Epidermal melanocyte (primary cell): ENCODE data around the gene SDHAF3.
"Not testable (repeated sequence)": the region's sequence is repeated elsewhere in the genome, so short reads cannot be mapped to it uniquely, and the experiment has no call there.

ENCODE experiments used
- DNase-seq: peaks from one replicate; pipeline ENCODE4 v3.0.0; 2011; ENCODE audit warnings: low spot score; ENCODE audit not compliant: insufficient read length

The SDHAF3 gene

DNA sequence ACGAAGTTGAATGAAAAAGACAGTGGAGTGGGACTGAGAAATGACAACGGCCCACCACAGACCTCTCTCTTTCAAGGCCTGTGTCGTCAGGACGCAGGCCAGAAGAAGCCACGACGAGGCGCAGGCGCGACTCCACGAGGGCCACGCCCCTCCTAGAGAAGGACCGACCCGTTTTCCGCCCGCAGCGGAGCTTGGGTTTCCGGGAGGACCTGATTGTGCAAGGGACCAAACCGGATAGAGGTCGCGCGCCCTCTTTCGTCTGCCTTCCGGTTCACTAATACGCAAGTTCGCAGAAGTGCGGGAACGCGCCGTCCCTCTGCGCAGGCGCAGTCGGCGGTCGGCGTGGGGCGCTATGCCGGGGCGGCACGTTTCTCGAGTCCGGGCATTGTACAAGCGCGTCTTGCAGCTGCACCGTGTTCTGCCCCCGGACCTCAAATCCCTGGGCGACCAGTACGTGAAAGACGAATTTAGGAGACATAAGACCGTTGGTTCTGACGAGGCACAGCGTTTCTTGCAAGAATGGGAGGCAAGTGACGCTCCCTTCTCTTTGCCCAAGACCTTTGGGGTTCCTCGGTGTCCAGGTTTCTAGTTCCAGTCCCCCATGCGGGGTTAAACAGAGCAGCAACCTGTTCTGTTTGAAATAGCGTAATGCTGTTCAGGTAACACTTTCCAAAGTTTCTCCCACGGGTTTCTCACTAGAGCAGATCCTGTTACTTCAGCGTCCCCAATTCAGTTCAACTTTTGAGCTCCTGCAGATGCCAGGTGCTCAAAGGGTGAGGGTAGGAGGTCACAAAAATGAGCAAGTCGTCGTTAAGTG is at the start of gene SDHAF3:
SDHAF3 (plus strand) TSS at position 327 of the 817 bp plus-strand sequence; CDS start at position 353, 26 bp downstream.
- peak; percentile 95 for DNase-seq

DNA sequence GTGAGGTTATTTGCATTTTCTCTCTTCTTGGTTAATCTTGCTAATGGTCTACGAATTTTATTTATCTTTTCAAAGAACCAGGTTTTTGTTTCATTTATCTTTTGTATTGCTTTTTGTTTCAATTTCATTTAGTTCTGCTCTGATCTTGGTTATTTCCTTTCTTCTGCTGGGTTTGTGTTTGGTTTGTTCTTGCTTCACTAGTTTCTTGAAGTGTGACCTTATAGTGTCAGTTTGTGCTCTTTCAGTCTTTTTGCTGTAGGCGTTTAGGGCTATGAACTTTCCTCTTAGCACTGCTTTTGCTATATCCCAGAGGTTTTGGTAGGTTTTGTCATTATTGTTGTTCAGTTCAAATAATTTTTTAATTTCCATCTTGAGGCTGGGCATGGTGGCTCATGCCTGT is 45.5 kb upstream of the SDHAF3 start:
- not testable (repeated sequence) for DNase-seq

DNA sequence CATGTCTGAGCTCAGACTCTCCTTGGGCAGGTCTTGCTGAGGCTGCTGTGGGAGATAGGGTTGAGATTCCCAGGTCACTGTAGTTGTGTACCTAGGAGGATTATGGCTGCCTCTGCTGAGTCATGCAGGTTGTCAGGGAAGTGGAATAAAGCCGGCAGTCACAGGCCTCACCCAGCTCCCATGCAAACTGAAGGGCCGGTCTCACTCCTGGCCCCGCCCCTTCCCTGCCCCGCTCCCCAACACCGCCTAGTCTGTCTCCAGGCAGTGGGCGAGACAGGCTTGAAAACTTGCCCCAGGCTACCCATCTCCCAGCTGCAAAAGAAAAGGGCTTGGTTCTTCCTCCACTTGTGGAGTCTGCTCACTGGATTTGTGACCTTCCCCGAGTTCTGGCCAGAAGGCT is 41.6 kb upstream of the SDHAF3 start:
- no peak for DNase-seq

DNA sequence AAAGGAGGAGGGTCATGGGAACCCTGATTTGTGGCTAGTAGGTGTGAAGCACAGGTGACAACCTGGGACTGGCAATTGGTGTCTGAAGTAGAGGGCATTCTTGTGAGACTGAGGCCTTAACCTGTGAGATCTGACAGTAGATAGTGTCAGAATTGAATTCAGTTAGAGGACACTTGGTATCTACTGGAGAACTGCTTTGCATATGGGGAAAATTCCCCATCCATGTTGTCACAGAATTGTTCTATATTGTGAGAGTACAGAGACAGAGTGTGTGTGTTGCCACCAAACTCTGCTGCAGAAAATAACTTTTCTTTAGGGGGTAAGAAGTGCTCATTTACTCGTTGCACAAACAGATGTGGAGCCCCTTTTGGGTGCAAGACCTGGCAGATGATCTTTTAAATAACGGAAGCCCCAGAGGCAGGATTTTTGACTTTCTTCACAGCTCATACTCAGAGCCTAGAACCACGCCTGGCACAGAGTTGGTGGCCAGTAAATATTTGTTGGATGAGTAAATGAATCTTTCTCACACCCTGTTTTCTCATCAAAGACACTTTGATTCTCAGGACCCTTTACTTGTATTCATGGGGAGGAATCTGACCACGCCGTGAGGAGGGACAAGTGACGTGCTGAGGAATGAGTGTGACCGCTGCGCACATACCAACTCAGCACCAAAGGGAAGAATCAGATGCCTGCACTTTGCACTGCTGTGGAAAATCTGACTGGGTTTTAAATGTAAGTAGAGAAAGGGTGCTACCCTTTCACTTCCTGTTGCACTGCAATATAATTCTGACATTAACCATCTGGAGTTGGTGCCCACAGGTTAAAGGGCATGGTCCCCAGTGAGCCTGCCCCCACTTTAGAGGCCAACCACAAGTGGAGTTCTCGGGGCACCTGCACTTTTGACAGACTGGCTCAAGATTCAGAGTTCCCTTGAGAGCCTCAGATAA is 39.2 kb upstream of the SDHAF3 start:
- no peak for DNase-seq

DNA sequence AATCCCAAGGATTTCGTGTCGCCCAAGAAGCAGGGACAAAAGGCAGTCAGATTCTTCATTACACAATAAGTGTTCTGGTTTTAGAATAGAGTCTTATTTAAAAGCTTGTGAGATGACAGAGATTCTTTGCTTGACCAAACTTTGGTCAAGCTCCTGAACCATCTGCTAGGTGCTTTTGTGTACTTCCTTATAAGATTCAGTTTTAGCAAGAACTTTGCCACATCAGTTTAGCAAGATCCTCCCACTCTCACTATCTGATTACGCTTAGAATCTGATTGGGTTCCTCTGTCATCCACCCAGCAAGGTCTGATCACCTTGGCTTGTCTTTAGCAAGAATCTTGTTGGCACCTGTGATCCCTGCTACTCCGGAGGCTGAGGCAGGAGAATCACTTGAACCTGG is 38.2 kb upstream of the SDHAF3 start:
- DNase-seq, result no peak

DNA sequence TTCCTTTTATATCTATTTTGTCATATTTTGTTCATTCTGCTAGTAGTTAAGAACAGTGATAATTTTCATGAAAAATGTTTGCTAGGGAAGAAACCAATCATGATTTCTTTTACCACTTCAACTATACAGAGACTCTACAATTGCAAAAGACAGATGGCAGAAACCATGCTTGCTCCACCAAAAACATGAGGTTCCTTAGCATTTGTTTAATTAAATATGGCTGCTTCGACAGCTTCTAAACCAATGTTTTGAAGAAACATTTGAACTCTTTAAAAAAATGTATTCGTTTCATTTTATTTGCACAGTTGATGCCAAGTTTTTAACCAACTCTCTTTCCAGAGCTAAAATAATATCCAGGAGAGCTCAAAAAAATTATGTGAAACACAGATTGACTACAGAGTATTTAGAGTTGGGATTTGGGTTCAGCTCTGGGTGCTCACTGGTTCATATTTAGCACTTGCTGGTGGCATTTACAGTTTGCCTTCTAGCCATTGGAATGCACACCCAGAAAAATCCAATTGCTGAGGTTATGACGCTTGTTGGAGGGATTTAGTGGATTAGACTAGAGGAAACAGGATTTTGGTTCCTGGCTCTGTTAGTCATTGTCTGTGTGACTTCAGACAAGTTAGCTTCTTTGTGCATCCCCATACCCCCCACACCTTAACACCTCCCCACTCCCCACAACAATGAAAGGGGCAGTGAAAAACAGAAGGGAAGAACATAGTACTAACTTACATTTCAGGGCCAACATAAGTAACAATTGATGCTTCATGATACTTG is 35.8 kb upstream of the SDHAF3 start:
- DNase-seq, result no peak

DNA sequence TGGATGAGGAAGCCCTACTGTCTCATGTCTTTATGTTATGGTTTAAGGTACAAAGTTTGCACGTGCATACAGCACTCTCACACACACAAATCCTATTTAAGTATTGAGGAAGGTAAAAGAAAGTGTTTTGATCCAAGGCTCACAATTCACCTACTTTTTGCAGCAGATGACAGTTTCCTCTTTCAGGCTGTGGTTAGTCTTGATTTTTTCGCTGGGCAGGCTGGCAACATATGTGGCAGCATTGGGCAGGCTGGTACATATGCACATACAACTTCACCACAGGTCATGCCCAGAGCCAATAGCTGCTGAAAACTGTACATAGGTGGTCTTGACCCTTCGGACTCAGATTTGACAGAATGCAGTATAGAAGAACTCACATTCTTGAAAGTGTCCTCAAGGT is 29.1 kb upstream of the SDHAF3 start:
- DNase-seq, result no peak

DNA sequence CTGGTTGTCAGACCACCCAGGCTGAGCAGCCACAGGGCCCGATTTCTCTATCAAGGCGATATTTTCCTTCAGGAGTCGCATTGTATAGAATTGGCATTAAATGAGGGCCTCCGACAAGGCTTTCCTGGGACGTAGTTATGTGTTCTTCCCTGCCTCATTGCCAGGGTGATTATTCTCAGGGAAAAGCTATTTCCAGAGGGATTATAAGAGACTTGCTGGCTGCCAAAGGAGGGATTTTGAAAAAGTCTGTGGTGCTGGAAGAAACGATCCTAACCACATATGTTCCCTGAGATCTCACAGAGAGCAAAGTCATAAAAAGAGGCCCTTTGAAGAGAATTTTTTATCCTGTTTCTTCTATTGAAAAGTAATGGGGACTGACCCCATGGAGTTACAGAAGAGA is 27.7 kb upstream of the SDHAF3 start:
- no peak for DNase-seq

DNA sequence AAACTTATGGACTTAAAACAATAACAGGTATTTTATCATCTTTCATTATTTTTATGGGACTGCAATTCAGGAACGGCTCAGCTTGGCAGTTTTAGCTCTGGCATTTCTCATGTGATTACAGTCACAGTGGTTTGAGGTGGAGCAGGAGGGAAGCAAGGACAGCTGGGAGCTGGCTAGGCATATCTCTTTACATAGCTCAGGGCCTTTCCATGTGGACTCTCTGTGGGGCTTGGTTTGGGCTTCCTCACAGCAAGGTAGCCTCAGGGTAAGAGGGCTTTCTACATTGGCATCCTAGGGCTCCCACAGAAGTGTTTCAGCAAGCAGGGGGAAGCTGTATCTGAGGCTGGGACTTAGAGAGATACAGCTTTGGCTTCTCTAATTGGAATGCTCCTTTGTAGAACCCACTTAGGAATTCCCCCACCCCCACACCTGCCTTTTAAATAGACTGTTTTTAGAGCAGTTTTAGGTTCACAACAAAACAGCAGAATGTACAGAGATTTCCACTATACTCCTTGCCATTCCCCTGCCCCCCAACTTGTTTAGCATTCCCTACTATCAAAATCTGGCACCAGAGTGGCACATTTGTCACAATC is 26.6 kb upstream of the SDHAF3 start:
- no peak for DNase-seq

DNA sequence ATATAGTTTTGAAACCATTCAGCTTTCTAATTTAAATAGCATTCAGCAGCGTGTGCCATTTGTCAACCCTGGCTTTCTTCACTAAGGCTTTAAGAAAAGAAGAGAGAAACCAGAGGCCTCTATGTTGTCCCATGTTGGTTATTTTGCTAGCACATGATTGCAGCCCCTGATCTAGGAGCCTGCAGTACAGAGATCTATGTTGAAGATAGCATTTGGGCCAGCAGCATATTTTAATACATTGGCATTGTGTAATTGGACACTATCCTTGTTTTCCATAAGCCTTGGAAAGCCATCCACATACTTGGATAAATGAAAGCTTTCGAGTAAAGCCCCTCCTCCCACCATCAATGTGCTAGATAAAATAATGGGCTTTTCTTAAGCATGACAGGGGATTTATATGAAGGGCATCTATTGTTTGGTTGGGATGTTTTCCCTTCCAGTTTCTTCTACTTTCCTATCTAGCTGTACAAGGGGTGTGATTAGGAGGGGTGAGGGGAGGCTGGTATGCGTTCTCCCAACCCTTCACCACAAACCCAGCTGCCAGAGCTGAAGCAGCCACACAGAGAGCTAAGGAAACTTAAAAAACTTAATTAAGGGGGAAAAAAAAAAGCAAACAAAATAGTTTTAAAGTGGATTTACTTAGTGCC is 23.1 kb upstream of the SDHAF3 start:
- peak; percentile 71 for DNase-seq

DNA sequence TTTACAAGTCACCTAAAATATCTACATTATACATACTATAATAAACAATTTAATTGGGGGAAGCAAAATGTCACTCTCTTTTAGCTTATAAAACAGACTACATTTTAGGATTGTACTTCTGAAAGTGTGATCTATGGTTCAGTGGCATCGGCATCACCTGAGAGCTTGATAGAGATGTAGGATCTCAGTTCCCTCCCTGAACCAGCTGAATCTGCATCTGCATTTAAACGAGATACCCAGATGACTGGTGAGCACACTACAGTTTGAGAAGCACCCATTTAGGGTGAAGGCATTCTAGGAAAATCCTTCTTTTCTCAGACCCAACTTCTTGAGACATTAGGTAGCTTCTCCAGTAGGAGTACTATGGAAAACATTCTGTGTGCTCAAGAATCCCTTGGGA is 21.5 kb upstream of the SDHAF3 start:
- DNase-seq, result no peak

DNA sequence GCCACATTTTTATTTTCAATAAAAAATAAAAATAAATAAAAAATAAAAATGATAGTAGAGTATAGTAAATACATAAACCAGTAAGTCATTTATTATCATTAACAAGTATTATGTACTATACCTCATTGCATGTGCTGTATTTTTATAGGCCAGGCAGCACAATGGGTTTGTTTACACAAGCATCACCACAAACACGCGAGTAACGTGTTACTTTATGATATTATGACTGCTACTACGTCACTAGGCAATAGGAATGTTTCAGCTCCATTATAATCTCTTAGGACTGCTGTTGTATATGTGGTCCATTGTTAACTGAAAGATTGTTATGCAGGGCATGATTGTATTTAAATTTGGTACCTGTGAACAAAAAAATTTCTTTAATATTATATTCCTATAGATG is 20.8 kb upstream of the SDHAF3 start:
- no peak for DNase-seq

DNA sequence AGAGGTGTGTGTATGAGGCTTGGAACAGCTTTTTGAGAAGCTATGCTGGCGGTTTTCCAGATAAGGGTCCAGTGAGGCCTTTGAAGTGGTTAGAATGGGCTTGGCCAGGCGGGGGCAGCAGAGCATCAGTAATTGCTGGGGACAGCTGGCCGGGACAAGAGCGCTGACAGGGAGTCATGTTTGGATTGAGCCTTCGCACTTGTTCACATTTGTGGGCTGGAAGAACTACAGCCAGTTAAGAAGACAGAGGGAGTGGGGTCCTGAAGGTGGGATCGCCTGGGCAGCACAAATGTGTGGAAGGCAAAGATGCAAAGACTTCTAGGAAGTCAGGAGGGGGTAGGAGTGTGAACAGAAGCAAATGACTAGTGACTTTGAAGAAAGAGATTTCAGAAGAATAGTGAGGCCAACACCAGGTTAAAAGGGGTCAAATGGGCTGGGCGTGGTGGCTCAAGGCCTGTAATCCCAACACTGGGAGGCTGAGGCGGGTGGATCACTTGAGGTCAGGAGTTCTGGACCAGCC is 12.7 kb upstream of the SDHAF3 start:
- DNase-seq, result peak; percentile 49

DNA sequence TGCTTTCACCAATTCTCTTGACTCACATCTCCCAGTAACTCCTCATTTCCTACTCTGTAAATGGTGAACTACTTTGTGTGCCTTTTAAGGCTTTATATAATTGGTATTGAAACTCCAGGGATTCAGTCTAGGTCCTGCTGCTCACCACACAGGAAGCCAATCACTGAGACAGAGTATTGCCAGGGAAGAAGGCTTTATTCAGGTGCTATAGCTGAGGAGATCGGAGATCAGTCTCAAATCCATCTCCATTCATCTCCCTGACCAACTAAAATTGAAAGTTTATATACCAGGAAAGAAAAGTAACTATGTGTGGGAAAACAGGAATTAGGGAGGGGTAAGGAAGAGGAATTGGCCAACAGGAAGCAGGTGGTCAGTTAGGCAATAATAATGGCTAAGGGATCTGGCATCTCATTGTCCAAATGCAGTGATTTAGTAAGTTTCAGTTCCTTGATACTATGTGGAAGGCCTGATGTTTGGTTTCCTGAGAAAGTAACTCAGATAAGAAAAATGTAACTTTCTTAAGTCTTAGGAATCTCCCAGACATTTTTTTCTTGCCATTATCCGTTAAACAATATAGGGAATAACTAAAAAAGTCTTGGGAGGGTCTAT is 10.2 kb upstream of the SDHAF3 start:
- DNase-seq, result no peak

DNA sequence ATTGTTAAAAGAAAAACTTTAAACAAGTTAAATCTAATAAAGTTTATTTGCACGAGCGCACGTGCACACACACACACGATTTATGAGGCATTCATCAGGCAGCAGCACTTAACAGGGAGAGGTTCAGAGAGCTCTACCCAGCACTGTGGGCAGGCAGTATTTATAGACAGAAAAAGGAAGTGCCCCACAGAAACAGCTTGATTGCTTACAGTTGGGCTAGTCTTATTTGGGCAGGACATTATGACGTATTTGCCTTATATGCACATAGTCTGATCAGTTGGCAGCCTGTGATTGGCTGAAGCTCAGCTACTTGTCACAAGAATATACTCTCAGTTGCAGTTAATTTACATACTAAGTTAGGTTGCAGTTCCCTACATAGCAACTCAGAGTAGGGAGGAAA is 1.2 kb upstream of the SDHAF3 start:
- no peak for DNase-seq

DNA sequence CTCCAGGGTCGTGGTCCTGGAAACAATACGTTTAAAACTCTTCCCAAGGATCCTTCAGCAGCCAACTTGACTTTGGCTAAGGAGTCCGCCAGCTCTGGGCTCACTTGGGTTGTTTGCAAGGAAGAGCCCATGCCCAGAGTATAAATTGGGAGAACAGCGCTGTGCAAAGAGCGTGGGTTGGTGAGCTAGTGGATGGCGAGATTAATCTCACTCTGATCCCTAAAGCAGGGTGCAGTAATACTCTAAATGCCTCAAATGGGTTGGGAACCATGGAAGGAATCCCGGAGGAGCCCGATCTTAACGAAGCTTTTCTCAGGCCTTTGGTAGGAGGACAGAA is 495 bp upstream of the SDHAF3 start:
- no peak for DNase-seq

DNA sequence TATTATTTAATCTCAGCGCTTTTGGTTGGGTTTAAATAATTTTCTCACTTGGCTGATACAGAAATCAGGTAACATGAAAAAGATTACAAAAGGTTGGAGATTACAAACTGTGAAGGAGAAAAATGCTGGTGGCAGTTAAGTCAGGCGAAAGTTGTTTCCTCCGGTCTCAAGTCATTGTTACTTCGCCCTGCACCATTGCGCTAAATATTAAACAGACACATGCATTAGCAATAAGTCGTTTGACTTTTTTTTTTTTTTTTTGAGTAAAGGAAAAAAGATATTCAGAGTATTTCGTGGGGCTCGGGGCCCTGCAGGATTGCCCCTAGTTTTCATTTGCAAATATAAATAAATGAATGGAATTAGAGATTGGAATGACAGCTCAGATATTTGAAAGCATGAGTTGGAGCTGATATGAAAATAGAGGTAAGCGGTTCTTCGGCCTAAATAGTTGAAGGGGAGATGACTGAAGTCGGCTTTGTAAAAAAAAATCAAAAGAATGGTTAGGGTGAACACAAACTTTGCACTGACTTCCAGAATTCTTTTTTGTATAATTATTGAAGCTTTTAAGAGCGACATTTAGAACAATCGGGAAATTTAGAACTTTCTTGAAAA is 914 bp downstream of the SDHAF3 start:
- DNase-seq, result no peak

DNA sequence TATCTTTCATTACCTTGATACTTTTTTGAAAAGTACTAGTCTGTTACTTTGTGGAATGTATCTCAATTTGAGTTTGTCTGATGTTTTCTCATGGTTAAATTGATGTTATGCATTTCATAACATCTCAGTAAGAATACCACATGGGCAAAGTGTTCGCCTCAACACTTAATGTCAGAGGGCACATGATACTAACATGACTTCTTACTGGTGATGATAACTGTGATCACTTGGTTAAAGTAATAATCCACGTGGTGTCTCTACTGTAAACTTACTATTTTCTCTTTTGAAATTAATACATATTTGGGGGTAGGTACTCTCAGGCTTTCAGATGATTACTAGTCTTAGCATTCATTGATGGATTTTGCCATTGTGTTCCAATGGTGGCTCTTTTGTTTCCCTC is 2.2 kb downstream of the SDHAF3 start:
- no peak for DNase-seq

DNA sequence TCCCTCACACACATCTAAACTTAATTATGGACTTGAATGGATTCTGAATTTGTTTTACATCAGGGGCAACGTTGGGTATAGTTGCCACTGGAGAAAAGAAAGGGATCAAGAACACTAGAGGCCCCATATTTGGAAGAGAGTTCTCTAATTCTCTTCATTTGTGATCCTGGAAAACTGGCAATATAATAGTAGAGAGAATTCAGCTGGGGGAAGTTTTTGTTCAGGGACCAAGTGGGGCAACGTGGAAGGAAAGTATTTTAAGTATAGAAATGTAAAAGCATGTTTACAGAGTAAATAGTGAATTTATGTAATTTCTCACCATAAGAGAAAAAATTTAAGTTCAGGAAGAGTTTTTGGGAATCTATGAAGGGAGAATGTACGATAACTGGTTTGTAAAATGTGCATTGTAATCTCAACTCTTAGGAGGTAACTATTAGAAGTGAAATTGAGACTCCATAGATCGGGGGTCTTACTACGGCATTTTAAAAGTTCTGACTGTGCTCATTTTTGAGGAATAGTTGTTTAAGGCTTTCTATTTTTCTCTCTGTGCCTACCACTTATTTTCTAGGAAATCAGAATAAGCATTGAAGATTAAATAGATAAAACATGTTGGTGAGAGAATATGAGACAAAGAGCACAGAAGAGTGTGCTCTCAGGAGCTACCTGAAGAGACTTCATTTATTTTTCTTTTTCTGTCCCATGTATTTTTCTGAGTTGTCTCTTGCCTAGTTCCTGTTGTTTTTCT is 3.4 kb downstream of the SDHAF3 start:
- no peak for DNase-seq
